ENCODE measurements around the gene MAN1C1. TPM values are rescaled to one million over a fixed set of nuclear protein-coding genes. Genes with fewer than 3 reads are reported as not detected.

Gene MAN1C1
- total RNA-seq, 1 donor from 2014 or later, result 10.9 TPM

- no peaks in the 10 kb centered on the region for H3K27me3 Mint-ChIP-seq (ENCODE audit: low read depth)
- no peak for DNase-seq (ENCODE audit: low spot score)
- H3K36me3 Mint-ChIP-seq (ENCODE audit: low read depth), result peaks cover 1% of the 10 kb centered on the region
Observed at GRCh38 chr1:25626018-25626417, 9.4 kb downstream of the MAN1C1 start.

GRCh38 chr1:25628741-25629421, 12.3 kb downstream of the MAN1C1 start:
- H3K4me3 Mint-ChIP-seq (ENCODE audit: unreplicated experiment), result no peak overlapping the region
- peaks cover 9% of the 10 kb centered on the region for H3K9me3 Mint-ChIP-seq (ENCODE audit: low read depth)
- H3K36me3 Mint-ChIP-seq (ENCODE audit: low read depth), result peaks cover 3% of the 10 kb centered on the region
- DNase-seq (ENCODE audit: low spot score), result no peak
- no peak overlapping the region for H3K27ac Mint-ChIP-seq (ENCODE audit: unreplicated experiment)
- no peaks in the 10 kb centered on the region for H3K27me3 Mint-ChIP-seq (ENCODE audit: low read depth)
- peaks cover 14% of the 10 kb centered on the region for H3K4me1 Mint-ChIP-seq (ENCODE audit: low read depth)
- TF ChIP-seq CTCF (IDR thresholded peaks at IDR 0.05), result no peak

More at GRCh38 chr1:25626018-25626417, 9.4 kb downstream of the MAN1C1 start:
- no peak for TF ChIP-seq CTCF (IDR thresholded peaks at IDR 0.05)
- Mint-ChIP-seq H3K27ac (ENCODE audit: unreplicated experiment) (no peak overlapping the region), H3K4me3 (ENCODE audit: unreplicated experiment) (no peak overlapping the region), H3K9me3 (ENCODE audit: low read depth) (peaks cover 2% of the 10 kb centered on the region), H3K4me1 (ENCODE audit: low read depth) (peaks cover 11% of the 10 kb centered on the region)

DNA sequence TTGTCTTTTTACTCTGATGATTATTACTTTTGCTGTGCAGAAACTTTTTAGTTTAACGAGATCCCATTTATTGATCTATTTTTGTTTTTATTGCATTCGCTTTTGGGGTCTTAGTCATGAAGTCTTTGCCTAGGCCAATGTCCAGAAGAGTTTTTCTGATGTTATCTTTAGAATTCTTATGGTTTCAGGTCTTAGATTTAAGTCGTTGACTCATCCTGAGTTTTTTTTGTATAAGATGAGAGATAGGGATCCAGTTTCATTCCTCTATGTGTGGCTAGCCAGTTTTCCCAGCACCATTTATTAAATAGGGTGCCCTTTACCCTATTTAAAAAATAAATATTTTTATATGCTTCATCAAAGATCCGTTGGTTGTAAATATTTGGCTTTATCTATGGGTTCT, 13.2 kb downstream of the MAN1C1 start:
- Mint-ChIP-seq H3K4me1 (ENCODE audit: low read depth) (peaks cover 14% of the 10 kb centered on the region), H3K36me3 (ENCODE audit: low read depth) (peaks cover 3% of the 10 kb centered on the region), H3K4me3 (ENCODE audit: unreplicated experiment) (no peak overlapping the region), H3K9me3 (ENCODE audit: low read depth) (peaks cover 9% of the 10 kb centered on the region), H3K27ac (ENCODE audit: unreplicated experiment) (no peak overlapping the region), H3K27me3 (ENCODE audit: low read depth) (no peaks in the 10 kb centered on the region)
- TF ChIP-seq CTCF (IDR thresholded peaks at IDR 0.05), result no peak
- no peak for DNase-seq (ENCODE audit: low spot score)

GRCh38 chr1:25631750-25632485, 15.3 kb downstream of the MAN1C1 start:
- peaks cover 7% of the 10 kb centered on the region for H3K36me3 Mint-ChIP-seq (ENCODE audit: low read depth)
- H3K4me1 Mint-ChIP-seq (ENCODE audit: low read depth), result peaks cover 14% of the 10 kb centered on the region
- H3K4me3 Mint-ChIP-seq (ENCODE audit: unreplicated experiment), result no peak overlapping the region
- no peaks in the 10 kb centered on the region for H3K27me3 Mint-ChIP-seq (ENCODE audit: low read depth)
- no peak overlapping the region for H3K27ac Mint-ChIP-seq (ENCODE audit: unreplicated experiment)
- peaks cover 16% of the 10 kb centered on the region for H3K9me3 Mint-ChIP-seq (ENCODE audit: low read depth)
- no peak for TF ChIP-seq CTCF (IDR thresholded peaks at IDR 0.05)
- no peak for DNase-seq (ENCODE audit: low spot score)

- H3K4me3 Mint-ChIP-seq (ENCODE audit: unreplicated experiment), result no peak overlapping the region
- no peak for DNase-seq (ENCODE audit: low spot score)
- no peak for TF ChIP-seq CTCF (IDR thresholded peaks at IDR 0.05)
- no peaks in the 10 kb centered on the region for H3K27me3 Mint-ChIP-seq (ENCODE audit: low read depth)
- H3K36me3 Mint-ChIP-seq (ENCODE audit: low read depth), result peaks cover 18% of the 10 kb centered on the region
- peaks cover 14% of the 10 kb centered on the region for H3K4me1 Mint-ChIP-seq (ENCODE audit: low read depth)
- H3K27ac Mint-ChIP-seq (ENCODE audit: unreplicated experiment), result no peak overlapping the region
- H3K9me3 Mint-ChIP-seq (ENCODE audit: low read depth), result peaks cover 31% of the 10 kb centered on the region
Observed at GRCh38 chr1:25634066-25634465, 17.5 kb downstream of the MAN1C1 start.
